OCI-LY1 (cell line): ENCODE results near the gene CLEC12A.

Source experiments
- CTCF ChIP-seq: fragments of 200-600 bp; sonication (generic), shearing (Covaris generic); IDR thresholded peaks from 2 replicates; pipeline ENCODE4 v1.5.1; 2017; ENCODE audit warnings: mild to moderate bottlenecking, antibody characterized with exemption, low read length, moderate library complexity, mixed read lengths
- EZH2 ChIP-seq: fragments of 200-600 bp; sonication (generic), shearing (Covaris generic); IDR thresholded peaks from 2 replicates; pipeline ENCODE4 v1.8.0; 2017; ENCODE audit warnings: borderline replicate concordance, mixed run types, mild to moderate bottlenecking, antibody characterized with exemption, low read length, moderate library complexity, mixed read lengths

- TF ChIP-seq CTCF = no peak
- TF ChIP-seq EZH2 = no peak
Measured at GRCh38 chr12:9936591-9936990, 34.6 kb upstream of the CLEC12A start.
